ENCODE results near the gene CHN1. TPM values are rescaled to one million over a fixed set of nuclear protein-coding genes. Genes with fewer than 3 reads are reported as not detected.

Gene CHN1
- total and polyA plus RNA-seq, 2 of the 8 experiments (the other 6 are each of a cell fraction or from before 2014, with no cell fraction given), result 54.0 to 65.7 TPM

DNA sequence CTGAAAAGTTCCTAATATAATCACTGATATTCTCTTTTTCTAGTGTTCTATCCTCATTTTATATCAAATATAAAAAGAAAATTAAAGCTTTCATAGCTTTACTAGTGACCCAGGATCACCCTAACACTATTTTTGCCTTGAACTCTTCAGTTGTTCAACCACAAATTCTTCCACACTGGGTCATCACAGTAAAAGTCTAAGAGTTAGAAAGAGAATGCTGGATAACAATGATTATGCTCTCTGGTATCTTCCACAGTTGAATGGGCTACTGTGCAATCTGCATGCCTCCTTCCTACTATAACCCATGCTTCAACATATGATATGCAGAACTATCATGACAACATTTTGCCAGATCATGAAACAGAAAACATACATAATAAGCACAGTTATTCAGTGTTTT is 32.3 kb downstream of the CHN1 start (continued):
- TF ChIP-seq, protein P1, sequence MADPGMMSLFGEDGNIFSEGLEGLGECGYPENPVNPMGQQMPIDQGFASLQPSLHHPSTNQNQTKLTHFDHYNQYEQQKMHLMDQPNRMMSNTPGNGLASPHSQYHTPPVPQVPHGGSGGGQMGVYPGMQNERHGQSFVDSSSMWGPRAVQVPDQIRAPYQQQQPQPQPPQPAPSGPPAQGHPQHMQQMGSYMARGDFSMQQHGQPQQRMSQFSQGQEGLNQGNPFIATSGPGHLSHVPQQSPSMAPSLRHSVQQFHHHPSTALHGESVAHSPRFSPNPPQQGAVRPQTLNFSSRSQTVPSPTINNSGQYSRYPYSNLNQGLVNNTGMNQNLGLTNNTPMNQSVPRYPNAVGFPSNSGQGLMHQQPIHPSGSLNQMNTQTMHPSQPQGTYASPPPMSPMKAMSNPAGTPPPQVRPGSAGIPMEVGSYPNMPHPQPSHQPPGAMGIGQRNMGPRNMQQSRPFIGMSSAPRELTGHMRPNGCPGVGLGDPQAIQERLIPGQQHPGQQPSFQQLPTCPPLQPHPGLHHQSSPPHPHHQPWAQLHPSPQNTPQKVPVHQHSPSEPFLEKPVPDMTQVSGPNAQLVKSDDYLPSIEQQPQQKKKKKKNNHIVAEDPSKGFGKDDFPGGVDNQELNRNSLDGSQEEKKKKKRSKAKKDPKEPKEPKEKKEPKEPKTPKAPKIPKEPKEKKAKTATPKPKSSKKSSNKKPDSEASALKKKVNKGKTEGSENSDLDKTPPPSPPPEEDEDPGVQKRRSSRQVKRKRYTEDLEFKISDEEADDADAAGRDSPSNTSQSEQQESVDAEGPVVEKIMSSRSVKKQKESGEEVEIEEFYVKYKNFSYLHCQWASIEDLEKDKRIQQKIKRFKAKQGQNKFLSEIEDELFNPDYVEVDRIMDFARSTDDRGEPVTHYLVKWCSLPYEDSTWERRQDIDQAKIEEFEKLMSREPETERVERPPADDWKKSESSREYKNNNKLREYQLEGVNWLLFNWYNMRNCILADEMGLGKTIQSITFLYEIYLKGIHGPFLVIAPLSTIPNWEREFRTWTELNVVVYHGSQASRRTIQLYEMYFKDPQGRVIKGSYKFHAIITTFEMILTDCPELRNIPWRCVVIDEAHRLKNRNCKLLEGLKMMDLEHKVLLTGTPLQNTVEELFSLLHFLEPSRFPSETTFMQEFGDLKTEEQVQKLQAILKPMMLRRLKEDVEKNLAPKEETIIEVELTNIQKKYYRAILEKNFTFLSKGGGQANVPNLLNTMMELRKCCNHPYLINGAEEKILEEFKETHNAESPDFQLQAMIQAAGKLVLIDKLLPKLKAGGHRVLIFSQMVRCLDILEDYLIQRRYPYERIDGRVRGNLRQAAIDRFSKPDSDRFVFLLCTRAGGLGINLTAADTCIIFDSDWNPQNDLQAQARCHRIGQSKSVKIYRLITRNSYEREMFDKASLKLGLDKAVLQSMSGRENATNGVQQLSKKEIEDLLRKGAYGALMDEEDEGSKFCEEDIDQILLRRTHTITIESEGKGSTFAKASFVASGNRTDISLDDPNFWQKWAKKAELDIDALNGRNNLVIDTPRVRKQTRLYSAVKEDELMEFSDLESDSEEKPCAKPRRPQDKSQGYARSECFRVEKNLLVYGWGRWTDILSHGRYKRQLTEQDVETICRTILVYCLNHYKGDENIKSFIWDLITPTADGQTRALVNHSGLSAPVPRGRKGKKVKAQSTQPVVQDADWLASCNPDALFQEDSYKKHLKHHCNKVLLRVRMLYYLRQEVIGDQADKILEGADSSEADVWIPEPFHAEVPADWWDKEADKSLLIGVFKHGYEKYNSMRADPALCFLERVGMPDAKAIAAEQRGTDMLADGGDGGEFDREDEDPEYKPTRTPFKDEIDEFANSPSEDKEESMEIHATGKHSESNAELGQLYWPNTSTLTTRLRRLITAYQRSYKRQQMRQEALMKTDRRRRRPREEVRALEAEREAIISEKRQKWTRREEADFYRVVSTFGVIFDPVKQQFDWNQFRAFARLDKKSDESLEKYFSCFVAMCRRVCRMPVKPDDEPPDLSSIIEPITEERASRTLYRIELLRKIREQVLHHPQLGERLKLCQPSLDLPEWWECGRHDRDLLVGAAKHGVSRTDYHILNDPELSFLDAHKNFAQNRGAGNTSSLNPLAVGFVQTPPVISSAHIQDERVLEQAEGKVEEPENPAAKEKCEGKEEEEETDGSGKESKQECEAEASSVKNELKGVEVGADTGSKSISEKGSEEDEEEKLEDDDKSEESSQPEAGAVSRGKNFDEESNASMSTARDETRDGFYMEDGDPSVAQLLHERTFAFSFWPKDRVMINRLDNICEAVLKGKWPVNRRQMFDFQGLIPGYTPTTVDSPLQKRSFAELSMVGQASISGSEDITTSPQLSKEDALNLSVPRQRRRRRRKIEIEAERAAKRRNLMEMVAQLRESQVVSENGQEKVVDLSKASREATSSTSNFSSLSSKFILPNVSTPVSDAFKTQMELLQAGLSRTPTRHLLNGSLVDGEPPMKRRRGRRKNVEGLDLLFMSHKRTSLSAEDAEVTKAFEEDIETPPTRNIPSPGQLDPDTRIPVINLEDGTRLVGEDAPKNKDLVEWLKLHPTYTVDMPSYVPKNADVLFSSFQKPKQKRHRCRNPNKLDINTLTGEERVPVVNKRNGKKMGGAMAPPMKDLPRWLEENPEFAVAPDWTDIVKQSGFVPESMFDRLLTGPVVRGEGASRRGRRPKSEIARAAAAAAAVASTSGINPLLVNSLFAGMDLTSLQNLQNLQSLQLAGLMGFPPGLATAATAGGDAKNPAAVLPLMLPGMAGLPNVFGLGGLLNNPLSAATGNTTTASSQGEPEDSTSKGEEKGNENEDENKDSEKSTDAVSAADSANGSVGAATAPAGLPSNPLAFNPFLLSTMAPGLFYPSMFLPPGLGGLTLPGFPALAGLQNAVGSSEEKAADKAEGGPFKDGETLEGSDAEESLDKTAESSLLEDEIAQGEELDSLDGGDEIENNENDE (IDR thresholded peaks at IDR 0.05; ENCODE audit: insufficient replicate concordance, low read length), result no peak
- no peak for TF ChIP-seq EGR1 (IDR thresholded peaks at IDR 0.05; ENCODE audit: borderline replicate concordance, low read depth, low read length)
- TF ChIP-seq SP1 (IDR thresholded peaks at IDR 0.05; ENCODE audit: low read depth, low read length), result no peak
- TF ChIP-seq RAD21 (IDR thresholded peaks at IDR 0.05 in 1 of 2, conservative IDR thresholded peaks at IDR 0.05 in 1 of 2; ENCODE audit: low read depth in 2 of 2, low read length in 2 of 2), result no peak
- no peak for TF ChIP-seq TCF12 (IDR thresholded peaks at IDR 0.05; ENCODE audit: low read depth, low read length)
- TF ChIP-seq CTBP2 (IDR thresholded peaks at IDR 0.05; ENCODE audit: borderline replicate concordance, insufficient read depth, insufficient read length, low read length), result no peak
- no peak for TF ChIP-seq ASH2L (IDR thresholded peaks at IDR 0.05; ENCODE audit: low read length)
- no peak for TF ChIP-seq RFX5 (IDR thresholded peaks at IDR 0.05; ENCODE audit: borderline replicate concordance, low read depth, low read length)
- TF ChIP-seq POU5F1 (IDR thresholded peaks at IDR 0.05; ENCODE audit: low read depth, low read length), result no peak
- TF ChIP-seq CREB1 (IDR thresholded peaks at IDR 0.05), result no peak
- TF ChIP-seq SUZ12 (IDR thresholded peaks at IDR 0.05; ENCODE audit: low read length), result no peak
- no peak for TF ChIP-seq BACH1 (IDR thresholded peaks at IDR 0.05; ENCODE audit: low read length)

All from H1 (cell line).